ENCODE data around the gene PVALEF. TPM values are rescaled to one million over a fixed set of nuclear protein-coding genes. Genes with fewer than 3 reads are reported as not detected.
A peak's percentile ranks its signal among the peaks of the same experiment; 100 is the strongest.

PVALEF gene
- total RNA-seq, 1 donor from 2014 or later = not detected

DNA sequence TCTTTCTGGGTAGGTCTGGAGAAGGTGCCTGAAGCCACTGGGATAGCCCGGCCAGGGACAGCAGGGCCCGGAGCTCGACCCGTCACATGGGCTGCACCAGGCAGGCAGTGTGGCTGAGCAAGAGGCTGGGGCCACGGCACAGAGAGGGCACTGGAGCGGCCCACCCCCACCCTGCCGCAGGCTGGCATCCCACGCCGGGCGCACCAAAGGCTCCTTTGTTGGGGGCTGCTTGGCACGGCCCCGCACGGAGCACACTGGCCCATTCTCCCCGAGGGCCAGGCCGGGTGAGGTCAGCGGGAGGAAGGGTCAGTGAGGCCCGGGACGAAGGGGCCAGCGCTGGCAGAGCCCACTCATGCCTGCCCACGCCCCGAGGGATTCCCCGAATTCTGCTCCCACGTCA, 36.5 kb upstream of the PVALEF start:
- no peak for DNase-seq (ENCODE audit: low read depth in 2 of 2)

DNA sequence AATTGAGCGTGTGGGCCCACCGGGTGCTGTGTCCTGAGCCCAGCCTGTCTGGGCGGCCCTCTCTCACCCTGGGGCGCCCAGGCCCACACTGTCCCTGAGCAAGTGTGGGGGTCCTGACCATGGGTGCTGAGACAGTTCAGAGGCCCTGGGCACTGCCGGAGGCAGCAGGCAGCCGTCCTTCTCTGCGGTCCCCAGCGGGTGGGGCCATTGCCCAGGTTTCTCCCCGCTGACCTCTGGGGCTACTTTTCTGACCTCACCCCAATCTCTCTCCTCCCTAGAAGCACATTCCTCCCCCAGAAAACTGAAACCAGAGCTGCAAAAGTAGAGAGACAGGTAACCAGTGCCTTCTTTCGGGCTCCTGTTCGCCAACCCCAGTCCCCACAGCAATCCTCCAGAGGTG, 36.0 kb upstream of the PVALEF start:
- no peak for DNase-seq (ENCODE audit: low read depth in 2 of 2)

DNA sequence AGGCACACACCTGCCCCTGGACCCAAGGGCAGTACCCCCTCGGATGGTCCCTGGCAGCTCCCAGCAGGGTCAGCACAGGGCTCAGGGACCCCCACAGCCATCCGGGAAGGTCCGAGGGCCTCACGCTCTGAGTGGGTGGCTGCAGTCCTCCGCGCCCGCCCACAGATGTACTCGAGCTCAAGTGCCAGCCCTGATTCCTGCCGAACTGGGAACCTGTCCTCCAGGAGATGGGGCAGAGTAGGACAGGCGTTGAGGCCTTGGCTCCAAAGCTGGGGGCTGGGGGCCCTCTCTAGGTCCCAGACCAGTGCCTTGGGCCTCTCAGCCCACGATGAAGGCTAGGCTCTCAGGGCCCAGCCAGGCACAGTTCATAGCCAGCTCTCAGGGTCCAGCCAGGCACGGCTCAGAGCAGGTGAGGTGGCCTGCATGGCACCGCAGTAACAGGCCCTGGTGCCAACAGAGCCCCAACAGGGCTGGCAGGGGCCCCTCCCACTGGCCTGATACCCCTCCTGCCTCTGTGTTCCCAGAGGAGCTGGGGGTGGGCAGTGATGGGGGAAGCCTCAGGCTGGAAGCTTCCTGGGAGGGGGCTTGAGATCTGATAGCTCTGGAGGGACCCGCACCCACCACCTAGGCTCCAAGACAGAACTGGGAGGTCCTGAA, 35.5 kb upstream of the PVALEF start:
- no peak for DNase-seq (ENCODE audit: low read depth in 2 of 2)

DNA sequence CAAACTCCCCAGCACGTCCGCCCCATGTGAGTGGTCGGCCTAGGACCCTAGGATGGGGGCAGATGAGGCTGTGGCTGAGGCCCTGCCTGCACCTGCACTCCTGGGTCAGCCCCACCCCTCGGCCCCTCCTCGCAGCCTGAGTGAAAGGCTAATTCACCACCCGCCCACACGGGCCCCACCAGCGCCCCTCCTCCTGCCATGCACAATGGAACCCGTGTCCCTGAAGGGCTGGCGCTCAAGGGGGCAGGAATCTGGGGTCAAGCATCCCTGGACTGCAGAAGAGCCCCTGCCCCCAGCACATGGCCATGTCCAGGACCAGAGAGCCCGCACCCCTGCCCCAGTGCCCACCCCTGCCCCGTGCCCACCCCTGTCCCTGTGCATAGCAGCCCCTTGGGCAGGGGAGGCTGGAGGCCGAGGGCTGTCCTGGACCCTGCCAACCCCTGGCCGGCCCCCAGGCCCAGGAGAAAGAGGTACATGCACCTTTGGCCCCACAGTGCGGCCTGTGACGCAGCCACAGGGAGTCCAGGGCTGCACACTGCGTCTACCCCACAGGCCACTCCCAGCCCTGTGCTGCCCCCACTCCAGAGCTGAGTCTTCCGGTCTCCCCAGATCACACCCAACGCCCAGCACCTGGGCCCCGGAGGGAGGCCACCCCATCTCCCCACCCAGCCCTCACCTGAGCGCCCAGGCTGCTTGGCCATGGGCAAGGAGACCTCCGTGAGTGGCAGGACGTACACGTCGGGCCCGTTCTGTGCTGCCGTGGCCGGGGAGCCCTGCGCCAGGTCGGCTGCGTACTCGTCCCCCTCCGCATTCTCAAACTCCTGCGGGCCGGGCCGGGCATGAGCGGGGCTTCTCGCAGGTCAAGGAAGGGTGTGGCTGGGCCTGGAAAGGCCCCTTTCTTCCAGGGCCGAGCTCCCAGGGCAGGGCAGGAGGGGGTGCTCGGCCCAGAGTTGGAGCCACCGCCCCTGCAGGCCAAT, 34.6 kb upstream of the PVALEF start:
- DNase-seq (ENCODE audit: low read depth in 2 of 2) = no peak

DNA sequence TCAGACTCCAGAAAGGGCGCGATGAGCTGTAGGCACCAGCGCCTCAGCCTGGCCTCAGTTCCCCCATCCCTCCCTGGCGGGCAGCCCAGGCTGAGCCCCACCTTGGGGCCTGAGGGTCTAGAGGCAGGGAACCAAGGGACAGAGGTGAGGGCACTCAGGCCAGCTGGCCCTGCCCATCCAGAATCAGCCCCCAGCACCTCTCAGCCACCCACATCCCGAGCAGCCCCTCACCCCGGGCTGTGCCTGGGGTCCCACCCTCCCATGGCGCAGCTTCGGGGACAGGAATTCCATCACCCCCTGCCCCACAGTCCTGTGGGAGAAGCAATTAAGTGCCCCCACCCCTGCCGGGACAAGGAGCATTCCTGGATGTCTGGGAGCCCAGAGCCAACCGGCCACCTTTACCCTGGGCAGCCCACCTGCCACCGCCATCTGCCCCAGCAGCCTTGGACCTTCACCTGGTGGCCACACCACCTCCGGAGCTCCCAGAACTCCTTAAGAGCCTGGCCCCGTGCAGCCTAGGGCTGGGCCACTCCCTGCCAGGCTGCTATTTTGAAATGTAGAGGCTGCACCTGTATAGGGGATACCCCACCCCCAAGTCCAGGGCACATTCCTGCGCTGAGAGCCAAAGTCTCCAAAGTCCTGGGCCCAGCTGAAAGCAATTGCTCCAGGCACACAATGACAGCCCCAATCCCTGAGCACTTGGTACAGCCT, 33.7 kb upstream of the PVALEF start:
- no peak for DNase-seq (ENCODE audit: low read depth in 2 of 2)

DNA sequence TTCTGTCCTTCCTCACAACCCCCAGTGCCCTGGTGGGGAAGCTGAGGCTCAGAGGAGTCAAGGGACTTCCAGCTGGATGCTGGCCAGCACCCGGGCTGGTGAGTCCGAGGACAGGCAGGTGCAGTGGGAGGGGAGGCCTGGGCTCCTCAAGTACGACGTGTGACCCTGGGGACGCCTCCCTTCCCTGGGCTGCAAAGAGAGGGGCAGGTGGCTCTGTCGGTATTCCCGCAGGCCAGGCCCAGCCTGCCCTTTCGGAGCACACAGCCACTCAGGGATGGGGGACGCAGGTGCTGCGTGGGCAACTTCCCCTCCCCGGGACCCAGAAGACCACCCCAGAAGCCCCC, 33.1 kb upstream of the PVALEF start:
- no peak for DNase-seq (ENCODE audit: low read depth in 2 of 2)

DNA sequence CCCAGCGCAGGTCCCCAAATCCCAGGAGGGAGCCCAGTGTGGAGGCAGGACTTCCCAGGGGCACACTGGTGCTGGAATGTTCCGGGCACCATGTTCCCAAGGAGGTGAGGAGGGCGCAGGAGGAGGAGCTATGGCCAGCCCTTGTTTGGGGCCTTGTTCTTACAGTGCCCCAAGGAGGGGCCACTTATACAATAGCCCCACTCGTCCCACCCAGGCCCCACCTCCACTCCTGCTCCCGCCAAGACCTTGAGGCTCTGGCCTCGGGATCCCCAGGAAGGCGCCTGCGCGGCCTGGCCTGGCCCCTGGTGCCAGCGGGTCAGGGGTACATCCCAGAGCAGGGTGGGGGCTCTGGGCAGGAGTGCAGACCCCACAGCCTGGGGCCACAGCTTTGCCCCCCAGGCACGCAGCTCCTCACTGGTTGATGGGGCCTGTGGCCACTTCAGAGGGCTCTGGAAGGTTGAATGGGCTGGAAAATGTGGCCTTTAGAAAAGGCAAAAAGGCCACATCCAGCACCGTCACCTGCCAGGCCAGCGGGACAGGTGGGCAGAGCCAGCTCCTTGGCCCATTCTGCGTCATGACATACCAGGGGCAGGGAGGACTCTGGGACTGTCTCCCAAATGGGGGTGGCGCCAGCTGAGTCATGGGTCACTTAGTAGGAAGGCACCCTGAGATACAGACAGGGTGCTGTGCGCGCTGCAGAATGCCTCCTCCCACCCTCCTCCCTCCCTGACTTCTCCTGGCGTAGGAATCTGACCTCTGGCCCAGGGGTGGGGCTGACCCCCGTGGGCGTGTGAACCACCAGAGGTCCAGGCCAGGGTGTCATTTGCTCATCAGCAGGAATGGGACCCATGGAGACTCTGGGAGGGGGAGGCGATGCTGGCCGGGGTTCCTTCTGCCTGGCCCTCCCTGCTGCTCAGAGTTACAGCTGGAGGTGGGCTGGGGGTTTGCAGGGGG, 32.3 kb upstream of the PVALEF start:
- DNase-seq (ENCODE audit: low read depth in 2 of 2) = no peak

DNA sequence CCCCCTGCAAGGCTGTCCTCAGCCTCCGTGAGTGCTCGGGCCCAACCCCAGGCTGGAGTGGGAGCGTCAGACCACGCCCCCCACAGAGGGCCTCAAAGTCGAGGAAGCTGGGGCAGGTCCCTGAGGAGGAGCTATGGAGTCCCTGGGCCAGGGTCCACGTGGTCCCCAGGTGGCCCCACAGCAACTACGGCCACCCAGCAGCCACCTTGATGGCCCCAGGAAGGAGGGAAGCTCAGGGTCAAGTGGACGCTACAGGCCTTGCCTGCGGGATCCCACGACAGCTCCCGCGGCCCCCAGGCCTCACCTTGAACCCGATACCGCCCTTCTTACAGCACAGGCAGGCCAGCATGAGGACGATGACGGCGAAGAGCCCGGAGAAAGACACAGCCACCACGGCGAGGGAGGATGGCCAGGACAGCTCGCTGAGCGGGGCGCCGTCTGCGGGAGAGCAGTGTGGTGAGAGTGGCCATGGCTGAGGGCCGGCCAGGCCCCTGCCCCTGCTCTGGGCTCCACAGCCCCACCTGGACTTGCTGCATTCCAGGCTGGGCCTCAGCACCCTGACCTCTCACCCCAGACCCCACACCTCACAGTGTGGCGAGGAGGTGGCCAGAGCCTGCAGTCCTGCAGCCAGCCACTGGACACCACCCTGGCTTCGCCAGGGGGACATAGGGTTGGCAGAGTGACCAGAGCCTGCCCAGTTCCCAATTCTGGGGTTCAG, 31.1 kb upstream of the PVALEF start:
- no peak for DNase-seq (ENCODE audit: low read depth in 2 of 2)

DNA sequence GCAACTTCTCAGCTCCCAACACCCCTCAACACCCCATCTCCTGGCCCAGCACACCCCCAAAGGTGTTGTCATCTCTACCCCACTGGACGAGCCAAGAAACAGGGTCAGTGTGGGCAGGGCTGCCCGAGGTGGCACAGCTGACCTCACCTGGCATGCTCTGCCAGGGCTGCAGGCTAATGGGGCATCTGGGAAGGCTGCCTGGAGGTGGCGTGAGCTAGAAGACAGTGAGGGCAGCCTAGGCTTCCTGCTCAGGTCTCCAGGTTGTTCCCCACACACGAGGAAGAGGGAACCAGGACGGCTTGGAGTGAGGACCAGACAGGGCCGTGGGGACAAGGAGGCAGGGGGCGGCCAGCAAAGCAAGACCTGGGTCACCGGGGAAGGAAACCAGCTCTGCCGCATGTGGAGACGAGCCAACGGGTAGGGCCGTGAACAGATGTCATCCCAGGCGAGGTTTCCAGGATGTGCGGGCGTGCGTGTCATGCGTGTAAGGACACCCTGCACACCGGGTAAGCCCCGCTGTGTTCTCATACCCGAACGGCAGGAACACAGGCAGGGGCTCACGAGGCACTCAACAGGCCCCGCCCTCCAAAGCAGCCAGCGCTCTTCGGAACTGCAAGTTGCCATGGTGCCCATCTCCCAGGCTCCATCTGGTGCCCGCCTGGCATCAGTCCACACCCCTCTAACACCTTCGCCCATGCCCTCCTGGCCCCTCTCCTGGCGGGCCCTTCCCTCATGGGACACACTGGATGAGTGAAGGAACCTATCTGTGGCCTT, 29.6 kb upstream of the PVALEF start:
- peak in 1 of 2 donors; percentile 26 for DNase-seq (ENCODE audit: low read depth in 2 of 2)

DNA sequence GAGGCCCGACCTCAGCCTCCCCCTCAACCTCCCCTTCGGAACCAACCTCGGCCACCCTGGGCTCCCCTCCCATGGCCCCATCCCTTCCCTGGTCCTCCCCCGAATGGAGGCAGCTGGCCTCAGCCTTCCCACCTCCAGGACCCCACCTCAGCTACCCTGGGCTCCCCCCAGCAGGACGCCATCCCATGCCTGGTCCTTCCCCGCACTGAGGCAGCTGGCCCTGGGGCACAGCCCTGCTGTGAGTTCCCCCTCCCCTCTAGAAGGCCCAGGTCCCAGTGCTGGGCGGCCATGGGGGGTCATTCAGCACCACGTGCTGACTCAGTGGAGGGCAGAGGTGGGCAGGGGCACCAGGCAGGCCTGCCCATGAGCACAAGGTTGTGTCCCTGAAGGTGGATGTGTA, 28.9 kb upstream of the PVALEF start:
- DNase-seq (ENCODE audit: low read depth in 2 of 2) = no peak

DNA sequence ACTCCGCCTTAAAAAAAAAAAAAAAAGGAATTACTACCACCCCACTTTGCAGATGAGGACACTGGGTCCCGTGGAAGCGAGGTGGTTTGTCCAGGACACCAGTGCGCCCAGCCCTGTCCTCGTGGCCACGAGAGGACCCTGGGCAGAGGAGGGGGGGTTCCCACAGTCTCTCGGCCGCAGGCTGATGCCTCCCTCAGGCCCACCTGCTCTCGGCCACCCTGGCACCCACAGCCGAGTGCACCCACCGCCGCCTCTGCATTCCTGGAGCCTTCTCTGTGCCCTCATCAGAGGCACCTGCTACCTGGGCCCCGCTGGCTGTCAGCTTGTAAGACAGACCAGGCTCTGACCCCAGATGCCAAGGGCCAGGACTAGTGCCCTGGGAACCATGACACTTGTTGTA, 28.1 kb upstream of the PVALEF start:
- no peak for DNase-seq (ENCODE audit: low read depth in 2 of 2)

DNA sequence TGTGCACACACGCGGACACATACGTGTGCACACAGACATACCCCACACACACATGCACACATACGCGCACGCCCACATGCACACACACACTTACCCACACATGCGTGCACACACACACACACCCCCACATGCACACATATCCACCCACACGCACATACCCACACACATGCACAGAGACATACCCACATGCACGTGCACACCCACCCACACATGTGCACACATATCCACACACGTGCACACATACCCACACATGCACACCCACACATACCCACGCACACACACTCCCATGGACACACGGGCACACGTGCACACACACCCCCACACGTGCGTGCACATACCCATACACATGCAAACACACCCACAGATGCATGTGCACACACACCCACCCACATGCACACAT, 27.2 kb upstream of the PVALEF start:
- DNase-seq (ENCODE audit: low read depth in 2 of 2) = no peak

DNA sequence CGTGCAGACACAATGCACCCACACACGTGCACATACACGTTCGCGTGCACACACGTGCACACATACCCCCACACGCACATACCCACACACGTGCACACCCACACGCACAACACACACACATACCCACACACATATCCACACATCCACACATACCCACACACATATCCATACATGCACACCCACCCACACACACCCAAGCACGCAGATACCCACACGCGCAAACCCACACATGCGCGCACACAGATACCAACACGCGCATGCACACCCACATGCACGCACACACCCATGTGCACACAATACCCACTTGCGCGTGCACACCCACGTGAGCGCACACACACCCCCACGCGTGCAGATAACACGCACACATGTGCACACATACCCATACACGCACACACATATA, 26.8 kb upstream of the PVALEF start:
- DNase-seq (ENCODE audit: low read depth in 2 of 2) = no peak

DNA sequence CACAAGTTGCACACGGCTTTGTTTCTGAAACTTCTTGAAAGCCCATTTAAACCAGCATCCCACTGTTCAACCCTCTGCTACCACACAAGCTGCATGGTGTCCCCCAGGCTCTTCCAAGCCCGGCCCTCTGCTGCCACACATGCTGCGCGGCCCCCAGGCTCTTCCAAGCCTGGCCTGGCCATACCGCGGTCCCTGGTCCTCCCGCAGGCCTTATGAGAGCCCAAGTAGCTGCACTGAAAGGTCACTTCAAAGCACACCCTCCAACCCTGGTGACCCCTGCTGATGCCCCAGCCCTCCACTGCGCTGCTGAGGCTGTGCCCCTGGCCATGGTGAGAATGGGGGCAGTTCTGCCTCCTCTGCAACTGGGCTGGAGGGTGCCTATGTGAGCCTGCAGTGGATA, 25.9 kb upstream of the PVALEF start:
- no peak for DNase-seq (ENCODE audit: low read depth in 2 of 2)

DNA sequence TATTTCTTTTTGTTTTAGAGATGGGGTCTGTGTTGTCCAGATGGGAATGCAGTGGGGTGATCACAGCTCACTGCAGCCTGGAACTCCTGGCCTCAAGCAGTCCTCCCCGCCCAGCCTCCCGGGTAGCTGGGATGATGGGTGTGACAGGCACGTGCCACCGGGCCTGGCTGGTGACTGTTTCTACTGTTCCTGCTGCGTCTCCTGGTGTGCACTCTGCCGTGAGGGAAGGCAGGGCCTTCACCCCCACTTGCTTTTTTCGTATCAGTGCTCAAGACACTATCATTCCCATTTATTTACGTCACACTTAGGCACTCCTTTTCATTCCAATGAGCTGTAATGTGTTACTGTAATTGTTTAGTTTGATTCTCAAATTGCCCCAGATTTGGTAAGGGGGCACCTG, 25.3 kb upstream of the PVALEF start:
- no peak for DNase-seq (ENCODE audit: low read depth in 2 of 2)

DNA sequence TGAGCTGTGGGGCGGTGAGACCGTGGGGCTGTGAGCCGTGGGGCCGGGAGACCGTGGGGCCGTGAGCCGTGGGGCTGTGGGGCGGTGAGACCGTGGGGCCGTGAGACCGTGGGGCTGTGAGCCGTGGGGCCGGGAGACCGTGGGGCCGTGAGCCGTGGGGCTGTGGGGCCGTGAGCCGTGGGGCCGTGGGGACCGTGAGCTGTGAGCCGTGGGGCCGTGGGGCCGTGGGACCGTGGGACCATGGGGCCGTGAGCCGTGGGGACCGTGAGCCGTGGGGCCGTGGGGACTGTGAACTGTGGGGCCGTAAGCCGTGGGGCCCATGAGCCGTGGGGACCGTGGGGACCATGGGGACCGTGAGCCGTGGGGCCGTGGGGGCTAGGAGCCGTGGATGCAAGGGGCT, 24.6 kb upstream of the PVALEF start:
- DNase-seq (ENCODE audit: low read depth in 2 of 2) = no peak

DNA sequence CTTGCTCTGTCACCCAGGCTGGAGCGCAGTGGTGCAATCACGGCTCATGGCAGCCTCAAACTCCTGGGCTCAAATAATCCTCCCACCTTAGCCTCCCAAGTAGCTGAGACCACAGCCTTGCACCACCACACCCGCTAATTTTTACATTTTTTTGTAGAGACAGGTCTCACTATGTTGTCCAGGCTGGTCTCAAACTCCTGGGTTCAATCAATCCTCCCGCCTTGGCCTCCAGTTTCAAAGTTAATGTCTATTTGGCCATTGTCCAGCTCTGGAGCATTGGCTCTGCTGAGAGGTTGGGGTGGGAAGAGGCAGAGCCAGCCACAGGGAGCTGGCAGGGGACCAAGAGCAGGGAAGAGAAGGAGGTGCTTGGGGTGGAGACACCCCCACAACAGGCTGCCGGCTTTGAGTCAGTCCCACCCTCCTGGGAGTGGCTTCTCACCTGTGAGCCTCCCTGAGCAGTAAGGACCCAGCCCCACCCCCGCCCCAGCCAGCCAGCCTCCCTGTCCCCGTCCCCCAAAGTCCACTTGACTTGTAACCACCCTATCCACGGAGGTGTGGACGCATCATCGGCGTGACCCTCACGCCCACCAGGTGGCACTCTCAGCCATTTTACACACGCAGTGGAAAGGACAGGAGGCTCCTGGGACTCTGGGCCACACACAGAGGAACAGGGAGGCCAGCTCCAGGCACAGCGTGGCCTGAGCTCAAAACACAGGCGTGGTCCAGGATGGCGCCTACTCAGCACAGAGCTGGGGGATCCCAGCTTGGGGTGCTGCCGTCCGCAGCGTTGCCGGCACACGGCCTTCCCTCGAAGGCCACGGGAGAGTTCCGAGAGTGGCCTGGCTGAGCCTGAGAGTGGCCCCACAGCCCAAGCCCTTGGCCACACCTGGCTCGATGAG, 22.8 kb upstream of the PVALEF start:
- DNase-seq (ENCODE audit: low read depth in 2 of 2) = peak; percentile 73 to 77

DNA sequence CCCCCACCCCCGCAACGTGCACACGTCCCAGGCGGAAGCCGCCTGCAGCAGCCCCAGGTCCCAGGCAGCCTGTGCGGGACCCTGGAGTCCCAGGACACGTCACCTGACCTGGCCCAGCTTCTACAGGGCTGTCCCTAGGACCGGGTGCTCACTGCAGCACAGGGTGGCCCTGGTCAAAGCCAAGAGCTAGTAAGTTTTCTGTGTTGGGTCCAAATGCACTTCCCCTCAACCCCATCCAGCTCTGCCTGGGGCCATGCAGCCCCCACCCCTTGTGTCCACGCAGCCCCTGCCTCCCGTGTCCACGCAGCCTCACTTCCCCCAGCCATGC, 22.1 kb upstream of the PVALEF start:
- no peak for DNase-seq (ENCODE audit: low read depth in 2 of 2)
